SK-N-DZ (cell line): ENCODE measurements around the gene MCM7.

Source experiments
- DNase-seq: peaks from one replicate; pipeline ENCODE4 v3.0.0-alpha.2; 2015; ENCODE audit warnings: low spot score
- small RNA-seq, 2 experiments: library from RNA; depleted of rRNA; stranded (forward); fragments of <200 nt; gene quantifications; one replicate each; pipeline ENCODE3, GENCODE V24; 2014

MCM7 gene

GRCh38 chr7:100072462-100072861 lies 28.7 kb downstream of the MCM7 start:
- DNase-seq: no peak

- DNase-seq: no peak
Measured at GRCh38 chr7:100071018-100071723, 30.0 kb downstream of the MCM7 start.

GRCh38 chr7:100069991-100070390 lies 31.2 kb downstream of the MCM7 start:
- DNase-seq: no peak

- no peak for DNase-seq
Measured at GRCh38 chr7:100066953-100067352, 34.2 kb downstream of the MCM7 start.

- peak; percentile 41 for DNase-seq
Measured at GRCh38 chr7:100065452-100066186, 35.6 kb downstream of the MCM7 start.

- no peak for DNase-seq
Measured at GRCh38 chr7:100064162-100064561, 37.0 kb downstream of the MCM7 start.

- no peak for DNase-seq
Measured at GRCh38 chr7:100063376-100063775, 37.8 kb downstream of the MCM7 start.

GRCh38 chr7:100061518-100062193 lies 39.5 kb downstream of the MCM7 start:
- DNase-seq: no peak

- no peak for DNase-seq
Measured at GRCh38 chr7:100059251-100059739, 41.9 kb downstream of the MCM7 start.

- DNase-seq: no peak
Measured at GRCh38 chr7:100057006-100057405, 44.2 kb downstream of the MCM7 start.

- DNase-seq: peak; percentile 52
Measured at GRCh38 chr7:100053215-100053614, 48.0 kb downstream of the MCM7 start.

- DNase-seq: no peak
Measured at GRCh38 chr7:100051611-100052010, 49.6 kb downstream of the MCM7 start.

- DNase-seq: peak; percentile 84
Measured at GRCh38 chr7:100049441-100050291, 51.5 kb downstream of the MCM7 start, which contains the start of gene ZSCAN21. ZSCAN21 (plus strand) TSS chr7:100049774; CDS start chr7:100057007, 7,233 bp downstream.

- DNase-seq: no peak
Measured at GRCh38 chr7:100048680-100049079, 52.5 kb downstream of the MCM7 start.

- no peak for DNase-seq
Measured at GRCh38 chr7:100044718-100045117, 56.5 kb downstream of the MCM7 start.

Small RNA genes within 50 kb of the gene (small RNA-seq; reads per million reads assigned to genes)
- 19.1 to 164 reads per million in 2 experiments for gene MIR106B
- gene MIR25: 366 to 4,459 reads per million in 2 experiments
- 161 to 1,246 reads per million in 2 experiments for gene MIR93
